HG03135 (cell line): Measurements from ENCODE around the gene HSPB9.
"Not testable (repeated sequence)": the region's sequence is repeated elsewhere in the genome, so short reads cannot be mapped to it uniquely, and the experiment has no call there.

Experiments used
- ATAC-seq: cut with Tn5 transposase; IDR thresholded peaks from one replicate; pipeline ENCODE4 v1.9.1; 2021; ENCODE audit warnings: mild to moderate bottlenecking, moderate library complexity; ENCODE audit not compliant: unreplicated experiment

The HSPB9 gene

GRCh38 chr17:42141382-42141781 is 18.8 kb downstream of the HSPB9 start:
- ATAC-seq = no peak

- no peak for ATAC-seq
Observed at GRCh38 chr17:42142371-42142896, 19.8 kb downstream of the HSPB9 start.

GRCh38 chr17:42143138-42143537 is 20.5 kb downstream of the HSPB9 start:
- ATAC-seq = not testable (repeated sequence)

- no peak for ATAC-seq
Observed at GRCh38 chr17:42146911-42147607, 24.5 kb downstream of the HSPB9 start.

- peak; percentile 2 for ATAC-seq
Observed at GRCh38 chr17:42153919-42154742, 31.5 kb downstream of the HSPB9 start.

GRCh38 chr17:42155614-42156045 is 33.0 kb downstream of the HSPB9 start:
- no peak for ATAC-seq

GRCh38 chr17:42159796-42160530 is 37.4 kb downstream of the HSPB9 start:
- no peak for ATAC-seq

GRCh38 chr17:42160531-42160910 is 37.9 kb downstream of the HSPB9 start:
- no peak for ATAC-seq

GRCh38 chr17:42163113-42163512 is 40.5 kb downstream of the HSPB9 start:
- ATAC-seq = no peak

- no peak for ATAC-seq
Observed at GRCh38 chr17:42163696-42164407, 41.2 kb downstream of the HSPB9 start.

- no peak for ATAC-seq
Observed at GRCh38 chr17:42165751-42166150, 43.1 kb downstream of the HSPB9 start.

GRCh38 chr17:42166196-42166763 is 43.7 kb downstream of the HSPB9 start:
- no peak for ATAC-seq

- no peak for ATAC-seq
Observed at GRCh38 chr17:42167807-42168206, 45.2 kb downstream of the HSPB9 start.

GRCh38 chr17:42169351-42169750 is 46.7 kb downstream of the HSPB9 start:
- ATAC-seq = no peak

- no peak for ATAC-seq
Observed at GRCh38 chr17:42171831-42172230, 49.2 kb downstream of the HSPB9 start.
